HepG2 (cell line): Measurements from ENCODE around the gene MT4. TPM values are rescaled to one million over a fixed set of nuclear protein-coding genes. Genes with fewer than 3 reads are reported as not detected.

ENCODE experiments used
- KAT8 ChIP-seq: IDR thresholded peaks from 2 replicates; pipeline ENCODE4 v1.6.1; 2016; ENCODE audit warnings: missing genetic modification reagents, missing compliant biosample characterization
- KLF11 ChIP-seq: IDR thresholded peaks from 2 replicates; pipeline ENCODE4 v1.6.1; 2016; ENCODE audit warnings: missing compliant biosample characterization
- KLF16 ChIP-seq, 2 experiments: sonication (generic) in 1 of 2; formaldehyde crosslinking in 1 of 2; IDR thresholded peaks; 2 replicates each; pipeline versions ENCODE4 v1.6.1 to v1.8.0; 2016 to 2023; ENCODE audit warnings: missing genetic modification reagents in 2 of 2, missing compliant biosample characterization in 1 of 2
- NCOA1 ChIP-seq: sonication (generic); formaldehyde crosslinking; IDR thresholded peaks from 2 replicates; pipeline ENCODE4 v1.9.0; 2021; ENCODE audit warnings: missing genetic modification reagents
- RBM39 ChIP-seq: fragments of 200-400 bp; formaldehyde crosslinking; IDR thresholded peaks from one replicate; pipeline ENCODE4 v1.6.1; 2018; ENCODE audit warnings: antibody characterized with exemption, mild to moderate bottlenecking, low read depth, low read length; ENCODE audit not compliant: poor library complexity, severe bottlenecking
- SALL2 ChIP-seq: sonication (generic); formaldehyde crosslinking; IDR thresholded peaks from 2 replicates; pipeline ENCODE4 v1.8.1; 2023; ENCODE audit warnings: mild to moderate bottlenecking, missing genetic modification reagents, inconsistent platforms
- TARDBP ChIP-seq: sonication (generic); formaldehyde crosslinking; IDR thresholded peaks from 2 replicates; pipeline ENCODE4 v1.8.0; 2022; ENCODE audit warnings: mild to moderate bottlenecking, missing genetic modification reagents
- ZFX ChIP-seq: sonication (generic); formaldehyde crosslinking; IDR thresholded peaks from 2 replicates; pipeline ENCODE4 v1.4.0; 2020; ENCODE audit warnings: mild to moderate bottlenecking, low read depth, missing genetic modification reagents, moderate library complexity
- ZFYVE20 ChIP-seq: sonication (generic); formaldehyde crosslinking; IDR thresholded peaks from 2 replicates; pipeline ENCODE4 v1.8.0; 2023; ENCODE audit warnings: low read depth, mild to moderate bottlenecking, moderate library complexity, missing genetic modification reagents, borderline replicate concordance
- ZNF207 ChIP-seq: fragments of 450-650 bp; IDR thresholded peaks from 2 replicates; pipeline ENCODE4 v1.6.1; 2016; ENCODE audit warnings: antibody characterized with exemption, borderline replicate concordance
- ZNF232 ChIP-seq: sonication (generic); formaldehyde crosslinking; IDR thresholded peaks from 2 replicates; pipeline ENCODE4 v1.4.0; 2020; ENCODE audit warnings: missing genetic modification reagents, borderline replicate concordance
- ZNF567 ChIP-seq: sonication (generic); formaldehyde crosslinking; IDR thresholded peaks from 2 replicates; pipeline ENCODE4 v1.8.1; 2023; ENCODE audit warnings: mild to moderate bottlenecking, missing genetic modification reagents, borderline replicate concordance
- ZNF605 ChIP-seq: sonication (generic); formaldehyde crosslinking; IDR thresholded peaks from 2 replicates; pipeline ENCODE4 v1.8.0; 2022; ENCODE audit warnings: mild to moderate bottlenecking, missing genetic modification reagents
- ZNF614 ChIP-seq: IDR thresholded peaks from 2 replicates; pipeline ENCODE4 v1.6.1; 2018; ENCODE audit warnings: missing biosample characterization, missing genetic modification reagents, inconsistent platforms, borderline replicate concordance
- polyA plus RNA-seq, 8 experiments: library from polyadenylated mRNA; depleted of rRNA in 3 of 8; stranded (reverse) in 7 of 8; unstranded in 1 of 8; fragments of >200 nt; fragmentation: Illumina TruSeq in 4 of 8; extraction: Trizol in 4 of 8; gene quantifications; 2 replicates each; pipeline versions ENCODE4 v1.2.1 to v1.2.3, GENCODE V29; 2011 to 2016; ENCODE audit warnings: low read depth in 4 of 8, missing spikeins in 1 of 8, mixed read lengths in 1 of 8; ENCODE audit not compliant: insufficient read depth in 1 of 8
- total RNA-seq, 5 experiments: library from RNA; depleted of rRNA; stranded (reverse); fragments of >200 nt; fragmentation: Illumina TruSeq; extraction: Trizol; gene quantifications; 2 replicates each; pipeline ENCODE4 v1.2.3, GENCODE V29; 2016; ENCODE audit warnings: low read depth in 1 of 5
- TF ChIP-seq, protein P1 (sequence below): sonication (generic); formaldehyde crosslinking; IDR thresholded peaks from 2 replicates; pipeline ENCODE4 v1.4.0; 2020; ENCODE audit warnings: missing genetic modification reagents
- TF ChIP-seq, protein P2 (sequence below): sonication (generic); formaldehyde crosslinking; IDR thresholded peaks from 2 replicates; pipeline ENCODE4 v1.9.0; 2021; ENCODE audit warnings: missing genetic modification reagents, borderline replicate concordance
- TF ChIP-seq, protein P3 (sequence below): sonication (generic); formaldehyde crosslinking; IDR thresholded peaks from 2 replicates; pipeline ENCODE4 v1.4.0; 2020; ENCODE audit warnings: missing genetic modification reagents
- TF ChIP-seq, protein P4 (sequence below): sonication (generic); formaldehyde crosslinking; IDR thresholded peaks from 2 replicates; pipeline ENCODE4 v1.4.0; 2020; ENCODE audit warnings: missing genetic modification reagents, borderline replicate concordance
- TF ChIP-seq, protein P5 (sequence below): sonication (generic); formaldehyde crosslinking; IDR thresholded peaks from 2 replicates; pipeline ENCODE4 v1.4.0; 2020; ENCODE audit warnings: missing genetic modification reagents

The MT4 gene
- total and polyA plus RNA-seq, 2 of the 13 experiments (the other 11 are each of a cell fraction or from before 2014, with no cell fraction given): not detected

DNA sequence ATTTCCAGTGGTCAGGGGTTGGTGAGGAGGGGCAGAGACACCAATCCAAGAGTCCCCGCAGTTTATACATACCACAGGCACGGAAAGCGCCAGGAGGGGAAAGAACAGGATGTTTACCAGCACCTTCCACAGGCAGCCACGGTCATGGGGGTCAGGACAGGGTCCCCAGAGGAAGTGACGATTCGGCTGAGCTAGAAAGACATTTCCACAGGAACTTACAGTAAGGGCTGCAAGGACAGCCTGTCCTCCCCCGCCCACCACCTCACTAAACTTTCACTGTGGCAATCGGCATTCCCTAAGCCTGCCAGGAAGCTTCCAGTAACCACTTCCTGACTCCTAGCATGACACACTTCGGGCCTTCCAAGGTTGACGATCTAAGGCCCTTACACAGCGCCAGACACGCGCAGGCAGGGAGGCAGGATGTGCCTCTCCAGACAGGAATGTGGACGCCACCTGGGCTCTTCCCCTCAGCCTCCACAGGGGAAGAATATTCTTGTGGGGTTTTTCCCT, 42.3 kb downstream of the MT4 start (continued):
- TF ChIP-seq, protein P1, sequence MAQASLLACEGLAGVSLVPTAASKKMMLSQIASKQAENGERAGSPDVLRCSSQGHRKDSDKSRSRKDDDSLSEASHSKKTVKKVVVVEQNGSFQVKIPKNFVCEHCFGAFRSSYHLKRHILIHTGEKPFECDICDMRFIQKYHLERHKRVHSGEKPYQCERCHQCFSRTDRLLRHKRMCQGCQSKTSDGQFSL: no peak
- TF ChIP-seq, protein P2, sequence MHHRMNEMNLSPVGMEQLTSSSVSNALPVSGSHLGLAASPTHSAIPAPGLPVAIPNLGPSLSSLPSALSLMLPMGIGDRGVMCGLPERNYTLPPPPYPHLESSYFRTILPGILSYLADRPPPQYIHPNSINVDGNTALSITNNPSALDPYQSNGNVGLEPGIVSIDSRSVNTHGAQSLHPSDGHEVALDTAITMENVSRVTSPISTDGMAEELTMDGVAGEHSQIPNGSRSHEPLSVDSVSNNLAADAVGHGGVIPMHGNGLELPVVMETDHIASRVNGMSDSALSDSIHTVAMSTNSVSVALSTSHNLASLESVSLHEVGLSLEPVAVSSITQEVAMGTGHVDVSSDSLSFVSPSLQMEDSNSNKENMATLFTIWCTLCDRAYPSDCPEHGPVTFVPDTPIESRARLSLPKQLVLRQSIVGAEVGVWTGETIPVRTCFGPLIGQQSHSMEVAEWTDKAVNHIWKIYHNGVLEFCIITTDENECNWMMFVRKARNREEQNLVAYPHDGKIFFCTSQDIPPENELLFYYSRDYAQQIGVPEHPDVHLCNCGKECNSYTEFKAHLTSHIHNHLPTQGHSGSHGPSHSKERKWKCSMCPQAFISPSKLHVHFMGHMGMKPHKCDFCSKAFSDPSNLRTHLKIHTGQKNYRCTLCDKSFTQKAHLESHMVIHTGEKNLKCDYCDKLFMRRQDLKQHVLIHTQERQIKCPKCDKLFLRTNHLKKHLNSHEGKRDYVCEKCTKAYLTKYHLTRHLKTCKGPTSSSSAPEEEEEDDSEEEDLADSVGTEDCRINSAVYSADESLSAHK: no peak
- 0 out of 2 replicates have a peak, but pooled peaks have one; percentile 49 for TF ChIP-seq ZNF232 (CRISPR knock-in tag)
- TF ChIP-seq ZFX (CRISPR knock-in tag): peak; percentile 97
- TF ChIP-seq, protein P3, sequence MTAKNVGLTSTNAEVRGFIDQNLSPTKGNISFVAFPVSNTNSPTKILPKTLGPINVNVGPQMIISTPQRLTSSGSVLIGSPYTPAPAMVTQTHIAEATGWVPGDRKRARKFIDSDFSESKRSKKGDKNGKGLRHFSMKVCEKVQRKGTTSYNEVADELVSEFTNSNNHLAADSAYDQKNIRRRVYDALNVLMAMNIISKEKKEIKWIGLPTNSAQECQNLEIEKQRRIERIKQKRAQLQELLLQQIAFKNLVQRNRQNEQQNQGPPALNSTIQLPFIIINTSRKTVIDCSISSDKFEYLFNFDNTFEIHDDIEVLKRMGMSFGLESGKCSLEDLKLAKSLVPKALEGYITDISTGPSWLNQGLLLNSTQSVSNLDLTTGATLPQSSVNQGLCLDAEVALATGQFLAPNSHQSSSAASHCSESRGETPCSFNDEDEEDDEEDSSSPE (CRISPR knock-in tag): peak; percentile 74; the same call in 1 of the 2 replicates
- TF ChIP-seq, protein P4, sequence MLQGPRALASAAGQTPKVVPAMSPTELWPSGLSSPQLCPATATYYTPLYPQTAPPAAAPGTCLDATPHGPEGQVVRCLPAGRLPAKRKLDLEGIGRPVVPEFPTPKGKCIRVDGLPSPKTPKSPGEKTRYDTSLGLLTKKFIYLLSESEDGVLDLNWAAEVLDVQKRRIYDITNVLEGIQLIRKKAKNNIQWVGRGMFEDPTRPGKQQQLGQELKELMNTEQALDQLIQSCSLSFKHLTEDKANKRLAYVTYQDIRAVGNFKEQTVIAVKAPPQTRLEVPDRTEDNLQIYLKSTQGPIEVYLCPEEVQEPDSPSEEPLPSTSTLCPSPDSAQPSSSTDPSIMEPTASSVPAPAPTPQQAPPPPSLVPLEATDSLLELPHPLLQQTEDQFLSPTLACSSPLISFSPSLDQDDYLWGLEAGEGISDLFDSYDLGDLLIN (CRISPR knock-in tag): 0 out of 2 replicates have a peak, but pooled peaks have one; percentile 82
- TF ChIP-seq ZNF567 (CRISPR knock-in tag): peak; percentile 30; the same call in 1 of the 2 replicates
- TF ChIP-seq ZFYVE20 (CRISPR knock-in tag): no peak
- no peak for TF ChIP-seq NCOA1 (CRISPR knock-in tag)
- TF ChIP-seq RBM39: peak; percentile 28
- TF ChIP-seq, protein P5, sequence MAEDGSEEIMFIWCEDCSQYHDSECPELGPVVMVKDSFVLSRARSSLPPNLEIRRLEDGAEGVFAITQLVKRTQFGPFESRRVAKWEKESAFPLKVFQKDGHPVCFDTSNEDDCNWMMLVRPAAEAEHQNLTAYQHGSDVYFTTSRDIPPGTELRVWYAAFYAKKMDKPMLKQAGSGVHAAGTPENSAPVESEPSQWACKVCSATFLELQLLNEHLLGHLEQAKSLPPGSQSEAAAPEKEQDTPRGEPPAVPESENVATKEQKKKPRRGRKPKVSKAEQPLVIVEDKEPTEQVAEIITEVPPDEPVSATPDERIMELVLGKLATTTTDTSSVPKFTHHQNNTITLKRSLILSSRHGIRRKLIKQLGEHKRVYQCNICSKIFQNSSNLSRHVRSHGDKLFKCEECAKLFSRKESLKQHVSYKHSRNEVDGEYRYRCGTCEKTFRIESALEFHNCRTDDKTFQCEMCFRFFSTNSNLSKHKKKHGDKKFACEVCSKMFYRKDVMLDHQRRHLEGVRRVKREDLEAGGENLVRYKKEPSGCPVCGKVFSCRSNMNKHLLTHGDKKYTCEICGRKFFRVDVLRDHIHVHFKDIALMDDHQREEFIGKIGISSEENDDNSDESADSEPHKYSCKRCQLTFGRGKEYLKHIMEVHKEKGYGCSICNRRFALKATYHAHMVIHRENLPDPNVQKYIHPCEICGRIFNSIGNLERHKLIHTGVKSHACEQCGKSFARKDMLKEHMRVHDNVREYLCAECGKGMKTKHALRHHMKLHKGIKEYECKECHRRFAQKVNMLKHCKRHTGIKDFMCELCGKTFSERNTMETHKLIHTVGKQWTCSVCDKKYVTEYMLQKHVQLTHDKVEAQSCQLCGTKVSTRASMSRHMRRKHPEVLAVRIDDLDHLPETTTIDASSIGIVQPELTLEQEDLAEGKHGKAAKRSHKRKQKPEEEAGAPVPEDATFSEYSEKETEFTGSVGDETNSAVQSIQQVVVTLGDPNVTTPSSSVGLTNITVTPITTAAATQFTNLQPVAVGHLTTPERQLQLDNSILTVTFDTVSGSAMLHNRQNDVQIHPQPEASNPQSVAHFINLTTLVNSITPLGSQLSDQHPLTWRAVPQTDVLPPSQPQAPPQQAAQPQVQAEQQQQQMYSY (CRISPR knock-in tag): peak; percentile 21; the same call in 1 of the 2 replicates
- TF ChIP-seq KLF11 (CRISPR knock-in tag): no peak
- no peak for TF ChIP-seq SALL2 (CRISPR knock-in tag)
- TF ChIP-seq KAT8: peak; percentile 91
- no peak for TF ChIP-seq ZNF207
- TF ChIP-seq ZNF614 (CRISPR knock-in tag): peak; percentile 55; the same call in 1 of the 2 replicates
- TF ChIP-seq ZNF605 (CRISPR knock-in tag): peak; percentile 41; the same call in 1 of the 2 replicates
- TF ChIP-seq TARDBP (CRISPR knock-in tag): peak; percentile 88
- peak in 1 of 2 experiments; percentile 83; a peak in 2 of 4 replicates for TF ChIP-seq KLF16 (CRISPR knock-in tag; IDR thresholded peaks at IDR 0.05)
